Activated T-cell treated with anti-CD3 and anti-CD28 coated beads, Interleukin-2, amount 50 U/mL, for 48 hours (primary cell): ENCODE results near the gene BTN2A1.
"Not testable (repeated sequence)": the region's sequence is repeated elsewhere in the genome, so short reads cannot be mapped to it uniquely, and the experiment has no call there.

Experiments
- DNase-seq, 2 experiments: peaks; one replicate each; pipeline ENCODE4 v3.0.0-alpha.2; 2020

Gene BTN2A1

GRCh38 chr6:26433680-26434079, 24.1 kb upstream of the BTN2A1 start:
- DNase-seq, result not testable (repeated sequence)

- DNase-seq, result no peak
Measured at GRCh38 chr6:26436018-26436417, 21.7 kb upstream of the BTN2A1 start.

GRCh38 chr6:26437550-26437949, 20.2 kb upstream of the BTN2A1 start:
- DNase-seq, result no peak

- DNase-seq, result no peak
Measured at GRCh38 chr6:26438000-26438399, 19.8 kb upstream of the BTN2A1 start.

- DNase-seq, result peak in 1 of 2 experiments; percentile 30
Measured at GRCh38 chr6:26439151-26440125, 18.3 kb upstream of the BTN2A1 start.

GRCh38 chr6:26440977-26441358, 16.8 kb upstream of the BTN2A1 start:
- DNase-seq, result no peak

GRCh38 chr6:26441977-26442376, 15.8 kb upstream of the BTN2A1 start:
- DNase-seq, result no peak

GRCh38 chr6:26445934-26446667, 11.7 kb upstream of the BTN2A1 start:
- peak; percentile 52 to 58 for DNase-seq

GRCh38 chr6:26447257-26447656, 10.5 kb upstream of the BTN2A1 start:
- no peak for DNase-seq

- DNase-seq, result no peak
Measured at GRCh38 chr6:26450240-26450639, 7.5 kb upstream of the BTN2A1 start.

GRCh38 chr6:26452631-26453235, 5.0 kb upstream of the BTN2A1 start:
- DNase-seq, result no peak

- DNase-seq, result no peak
Measured at GRCh38 chr6:26454631-26455030, 3.1 kb upstream of the BTN2A1 start.

- DNase-seq, result no peak
Measured at GRCh38 chr6:26455357-26455970, 2.3 kb upstream of the BTN2A1 start.

- DNase-seq, result peak; percentile 51 to 52
Measured at GRCh38 chr6:26457264-26457805, 420 bp upstream of the BTN2A1 start.

- no peak for DNase-seq
Measured at GRCh38 chr6:26459023-26459810, 1.5 kb downstream of the BTN2A1 start.

- DNase-seq, result not testable (repeated sequence)
Measured at GRCh38 chr6:26461353-26461752, 3.6 kb downstream of the BTN2A1 start.

- DNase-seq, result no peak
Measured at GRCh38 chr6:26464014-26464413, 6.3 kb downstream of the BTN2A1 start.

- DNase-seq, result no peak
Measured at GRCh38 chr6:26464416-26465131, 6.8 kb downstream of the BTN2A1 start.

GRCh38 chr6:26465776-26466175, 8.0 kb downstream of the BTN2A1 start:
- DNase-seq, result no peak

- no peak for DNase-seq
Measured at GRCh38 chr6:26468829-26469228, 11.1 kb downstream of the BTN2A1 start.

- no peak for DNase-seq
Measured at GRCh38 chr6:26470643-26471042, 12.9 kb downstream of the BTN2A1 start.
